NCI-H1694 treated with DMSO at 0.1 percent for 48 hours (cell line): ENCODE measurements around the gene DNAJB5.
A peak's percentile ranks its signal among the peaks of the same experiment; 100 is the strongest.
"Not testable (repeated sequence)": the region's sequence is repeated elsewhere in the genome, so short reads cannot be mapped to it uniquely, and the experiment has no call there.

Experiments used
- DNase-seq: peaks from one replicate; lab custom pipeline; 2025; lab: John Stamatoyannopoulos, UW

Gene DNAJB5

DNA sequence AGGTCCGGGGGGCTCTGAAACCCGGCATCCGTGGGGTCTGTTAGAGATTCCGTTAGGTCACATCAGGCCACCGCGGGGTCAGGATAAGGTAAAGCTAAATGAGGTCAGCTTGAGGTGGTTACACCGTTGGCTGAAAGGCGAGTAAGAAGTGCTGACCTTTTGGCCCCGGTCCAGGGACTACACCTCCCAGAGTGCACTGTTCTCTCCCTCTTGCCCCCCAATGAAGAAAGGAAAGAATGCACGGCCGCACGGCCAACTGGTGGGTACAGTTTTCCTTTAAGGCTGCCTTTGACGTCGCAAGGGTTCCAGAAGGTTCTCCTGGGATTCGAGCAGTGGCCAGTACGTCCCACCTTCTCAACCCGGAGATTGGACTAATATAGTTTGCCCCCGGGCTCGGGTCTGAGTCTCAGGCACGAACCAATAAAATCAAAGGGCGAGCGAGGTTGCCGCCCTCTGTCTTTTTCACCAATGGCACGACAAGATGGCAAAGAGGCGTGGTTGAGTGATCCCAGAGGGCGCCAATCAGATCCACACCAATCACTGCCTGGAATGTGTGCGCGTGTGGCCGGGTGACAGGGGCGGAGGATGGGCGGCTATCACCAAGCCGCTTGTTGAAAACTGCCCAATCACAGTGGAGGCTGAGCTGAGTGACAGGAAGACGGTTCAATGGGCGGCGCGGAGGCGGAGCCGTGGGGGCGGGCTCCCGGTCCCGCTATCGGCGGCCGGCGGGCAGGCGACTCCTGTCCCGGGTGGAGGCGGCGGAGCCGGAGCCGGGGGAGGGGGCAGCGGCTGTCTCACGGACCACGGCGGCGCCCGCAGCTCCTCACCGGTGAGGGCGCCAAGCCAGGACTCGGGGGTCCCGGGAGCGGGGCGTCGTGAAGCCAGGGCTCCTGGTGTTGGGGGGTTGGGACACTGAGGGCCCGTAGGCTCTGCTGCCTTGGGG, at the start of gene DNAJB5:
Gene DNAJB5 (plus strand): TSS at position 743 of the 943 bp plus-strand sequence. CDS start 886 bp downstream, outside the sequence.
- peak; percentile 99 for DNase-seq

- not testable (repeated sequence) for DNase-seq
Measured at GRCh38 chr9:34939989-34940388, 49.6 kb upstream of the DNAJB5 start.

GRCh38 chr9:34948451-34948850, 41.1 kb upstream of the DNAJB5 start:
- no peak for DNase-seq

GRCh38 chr9:34954225-34954624, 35.3 kb upstream of the DNAJB5 start:
- no peak for DNase-seq

DNA sequence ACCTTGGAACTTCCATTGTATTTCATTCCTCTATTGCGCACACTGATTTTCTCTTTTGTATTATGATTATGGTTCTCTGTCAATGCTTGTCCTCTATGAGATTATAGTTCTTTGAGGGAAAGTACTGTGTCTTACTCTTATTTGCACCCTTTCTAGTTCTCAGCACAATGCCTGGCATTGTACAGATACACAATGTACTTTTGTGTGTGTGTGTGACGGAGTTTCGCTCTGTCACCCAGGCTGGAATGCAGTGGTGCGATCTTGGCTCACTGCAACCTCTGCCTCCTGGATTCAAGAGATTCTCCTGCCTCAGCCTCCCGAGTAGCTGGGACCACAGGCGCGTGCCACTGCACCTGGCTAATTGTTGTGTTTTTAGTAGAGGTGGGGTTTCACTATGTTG, 33.5 kb upstream of the DNAJB5 start:
- DNase-seq, result not testable (repeated sequence)

DNA sequence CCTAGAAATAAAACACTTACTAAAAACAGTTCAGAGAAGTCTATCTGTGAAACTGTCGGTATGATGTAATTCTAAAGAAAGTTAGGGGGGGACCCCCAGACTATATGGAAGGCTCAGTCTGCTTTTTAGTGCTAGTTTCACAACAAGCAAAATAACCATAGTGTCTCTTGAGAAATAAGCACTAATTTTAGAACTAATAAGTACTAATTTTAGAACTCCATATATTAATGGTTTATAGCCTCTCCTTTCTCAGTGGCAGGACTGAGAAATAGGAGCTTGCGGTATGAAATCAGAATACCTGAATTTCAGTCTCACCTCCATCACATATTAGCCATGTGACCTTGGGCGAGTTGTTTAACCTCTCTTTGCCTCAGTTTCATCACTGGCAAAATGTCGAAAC, 32.9 kb upstream of the DNAJB5 start:
- no peak for DNase-seq

GRCh38 chr9:34957492-34958410, 31.8 kb upstream of the DNAJB5 start, which contains the start of gene PHF24:
TSS of gene PHF24 (plus strand) at chr9:34958285. CDS start at chr9:34971299, 13,014 bp downstream.
- no peak for DNase-seq

DNA sequence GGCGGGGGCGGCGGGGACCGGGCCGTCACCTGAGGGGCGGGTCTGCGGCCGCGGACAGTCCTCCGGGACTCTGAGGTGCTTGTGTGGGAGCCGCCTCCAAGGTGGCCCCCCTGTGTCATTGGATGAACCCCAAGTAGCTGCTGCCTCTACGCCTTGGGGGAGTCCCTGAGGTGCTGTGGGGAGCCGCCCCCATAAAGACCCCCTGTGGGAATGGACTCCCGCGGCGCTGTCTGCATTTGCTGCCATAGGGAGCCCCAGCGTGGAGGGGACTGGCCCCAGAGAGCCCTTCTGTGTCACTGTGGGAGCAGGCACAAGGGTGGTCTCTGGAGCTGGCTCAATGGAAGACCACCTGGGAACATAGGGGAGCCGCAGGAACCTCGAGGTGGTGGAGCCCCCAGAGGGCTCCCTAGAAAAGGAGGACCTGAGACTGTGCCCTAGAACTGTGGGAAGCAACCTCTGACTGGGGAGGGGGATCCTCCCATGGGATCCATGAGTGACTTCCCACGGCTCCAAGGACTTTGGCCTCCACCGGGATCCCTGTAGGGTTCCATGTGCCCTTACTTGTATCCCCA, 31.0 kb upstream of the DNAJB5 start:
- DNase-seq, result no peak

- no peak for DNase-seq
Measured at GRCh38 chr9:34959461-34959860, 30.1 kb upstream of the DNAJB5 start.

DNA sequence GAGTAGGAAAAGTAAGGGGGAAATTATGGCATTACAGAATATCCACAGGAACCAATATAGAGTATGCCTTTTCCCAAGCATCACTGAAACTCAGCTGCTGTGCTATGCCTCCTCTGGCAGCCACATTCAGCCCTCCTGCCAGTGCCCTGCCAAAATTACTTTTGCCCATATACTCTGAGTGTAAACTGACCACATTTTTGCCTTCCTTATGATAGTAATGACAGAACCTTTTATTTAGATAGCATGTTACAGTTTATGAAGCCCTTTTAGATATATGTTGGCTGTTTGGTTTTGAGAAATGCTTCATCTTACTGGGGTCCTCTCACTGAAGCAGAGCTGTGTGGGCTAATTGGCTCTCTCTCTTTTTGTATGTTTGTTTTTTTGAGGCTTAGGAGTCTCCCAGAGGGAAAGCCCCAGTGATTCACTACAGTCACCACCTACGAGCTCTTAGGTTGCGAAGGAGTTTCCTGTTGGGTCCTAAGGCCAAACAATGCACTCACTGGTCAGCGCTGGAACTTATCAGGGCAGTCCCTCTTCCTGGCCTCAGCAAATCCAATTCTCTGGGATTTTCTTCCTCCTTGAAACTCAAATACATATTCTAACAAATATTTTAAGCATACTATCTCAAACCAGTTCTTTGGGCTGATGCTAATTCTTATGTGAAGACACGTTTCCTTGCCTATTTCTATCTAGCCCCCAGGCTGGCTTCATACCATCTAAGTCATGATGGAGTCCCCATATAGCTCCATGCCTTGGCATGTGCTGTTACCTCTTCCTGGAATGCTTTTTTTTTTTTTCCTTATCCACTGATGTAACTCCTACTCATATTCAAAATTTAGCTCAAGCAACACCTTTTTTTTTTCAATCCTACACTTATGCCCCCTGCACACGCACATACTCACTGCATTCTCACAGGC, 27.7 kb upstream of the DNAJB5 start:
- DNase-seq, result no peak

DNA sequence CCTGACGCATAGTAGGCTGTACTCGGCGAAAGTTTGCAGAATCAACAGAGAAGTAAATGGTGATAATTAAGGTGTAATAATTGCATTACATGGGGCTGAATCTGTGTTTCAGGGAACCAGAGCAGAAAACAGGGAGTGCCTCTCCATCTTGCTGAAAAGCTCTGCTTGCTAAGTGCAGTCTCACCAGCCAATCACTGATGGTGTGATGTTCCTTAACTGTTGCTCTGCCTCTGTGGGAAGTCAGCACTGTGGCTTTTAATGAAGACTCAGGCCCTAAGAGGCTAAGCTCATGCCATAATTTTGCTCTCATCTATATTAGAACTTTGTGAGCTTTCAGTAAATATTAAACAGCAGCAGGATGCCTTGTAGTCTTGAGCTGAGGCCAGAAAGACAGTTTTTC, 27.0 kb upstream of the DNAJB5 start:
- DNase-seq, result no peak

GRCh38 chr9:34963552-34963951, 26.0 kb upstream of the DNAJB5 start:
- DNase-seq, result no peak

DNA sequence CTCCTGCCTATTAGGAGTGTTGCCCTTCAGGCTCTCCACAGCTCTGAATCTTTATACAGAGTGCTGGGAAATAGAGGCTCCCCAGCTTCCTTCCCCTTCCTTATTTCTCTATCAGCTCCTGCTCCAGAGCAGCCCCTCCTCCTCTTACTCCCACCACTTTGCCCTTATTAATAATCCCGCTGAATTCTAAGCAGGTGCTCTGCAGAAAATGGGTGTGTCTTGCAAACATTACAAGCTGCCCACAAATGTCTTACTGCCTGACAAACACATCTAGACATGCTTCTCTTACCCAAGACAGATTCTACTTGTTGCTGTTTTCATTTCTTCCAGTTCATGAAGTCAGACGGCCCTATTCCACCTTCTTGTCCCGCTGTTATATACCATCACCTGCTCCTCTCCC, 25.1 kb upstream of the DNAJB5 start:
- no peak for DNase-seq

DNA sequence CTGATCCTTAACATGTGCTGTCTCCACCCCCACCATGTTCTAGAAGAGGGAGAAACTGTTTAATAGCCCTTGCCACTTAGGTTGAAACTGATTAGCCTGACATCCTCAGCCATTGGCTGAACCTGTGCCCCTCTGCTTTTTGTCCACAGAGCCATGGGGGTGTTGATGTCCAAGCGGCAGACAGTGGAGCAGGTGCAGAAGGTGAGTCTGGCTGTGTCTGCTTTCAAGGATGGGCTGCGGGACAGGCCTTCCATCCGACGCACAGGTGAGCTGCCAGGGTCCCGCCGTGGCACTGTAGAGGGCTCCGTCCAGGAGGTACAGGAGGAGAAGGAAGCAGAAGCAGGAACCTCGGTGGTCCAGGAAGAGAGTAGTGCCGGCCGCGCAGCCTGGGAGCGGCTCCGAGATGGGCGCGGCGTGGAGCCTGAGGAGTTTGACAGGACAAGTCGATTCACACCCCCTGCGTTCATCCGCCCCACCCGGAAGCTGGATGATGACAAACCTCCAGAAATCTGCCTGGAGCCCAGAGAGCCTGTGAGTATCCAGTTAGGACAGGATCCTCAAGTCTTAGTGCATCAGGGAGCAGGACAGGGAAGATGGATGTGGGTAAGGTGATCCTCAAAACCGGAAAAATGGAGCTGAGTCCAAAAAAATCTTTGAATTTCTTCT, 18.3 kb upstream of the DNAJB5 start:
- no peak for DNase-seq

- DNase-seq, result no peak
Measured at GRCh38 chr9:34974664-34975063, 14.9 kb upstream of the DNAJB5 start.

- DNase-seq, result no peak
Measured at GRCh38 chr9:34976441-34976840, 13.1 kb upstream of the DNAJB5 start.

GRCh38 chr9:34976992-34977391, 12.6 kb upstream of the DNAJB5 start:
- no peak for DNase-seq

DNA sequence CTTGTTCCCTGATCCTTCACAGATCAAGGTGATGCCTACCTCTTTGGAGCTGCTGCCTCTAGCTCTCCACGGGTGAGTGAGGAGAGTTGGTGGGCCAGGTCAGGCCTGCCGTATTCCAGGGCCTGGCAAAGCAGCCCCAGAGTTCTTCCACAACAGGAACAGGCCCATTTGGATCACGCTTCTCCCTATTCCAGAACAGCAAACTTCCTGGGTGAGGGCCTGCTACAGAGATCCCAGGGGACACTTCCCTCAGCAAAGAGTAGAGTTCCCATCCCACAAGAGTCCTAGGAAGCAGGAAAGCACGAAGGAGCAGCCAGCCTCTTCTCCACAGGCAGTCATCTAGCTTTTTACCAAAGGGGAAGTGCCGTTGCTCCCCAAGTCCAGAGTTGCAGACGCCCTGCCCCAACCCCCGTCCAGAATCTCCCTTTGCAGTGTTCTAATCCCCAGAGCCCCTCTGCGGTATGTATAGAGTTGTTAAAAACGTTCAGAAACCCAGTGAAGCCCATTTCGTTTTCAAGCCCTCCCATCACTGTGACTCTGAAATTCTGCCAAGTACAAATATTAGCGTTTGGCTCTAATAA, 9.3 kb upstream of the DNAJB5 start:
- DNase-seq, result no peak

DNA sequence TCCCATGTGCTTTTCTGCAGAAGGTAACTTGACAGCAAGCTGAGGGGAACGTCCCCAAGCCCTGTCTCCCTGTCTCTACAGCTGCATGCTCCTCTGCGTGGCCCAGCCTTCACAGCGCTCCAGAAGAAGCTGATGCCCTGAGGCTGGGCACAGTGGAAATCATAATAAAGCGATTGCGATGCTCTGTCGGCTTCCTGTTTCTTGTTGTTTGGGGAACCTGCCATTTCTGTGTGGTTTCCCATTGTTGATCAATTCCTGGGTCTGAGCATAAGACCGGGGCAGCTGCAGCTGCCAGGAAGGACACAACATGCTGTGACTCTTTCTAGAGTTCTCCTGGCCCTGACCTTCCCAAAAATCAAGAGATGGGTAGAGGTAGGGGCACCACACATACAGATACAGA, 7.2 kb upstream of the DNAJB5 start:
- DNase-seq, result no peak

GRCh38 chr9:34983209-34983608, 6.3 kb upstream of the DNAJB5 start:
- DNase-seq, result no peak
